Effector memory CD8-positive, alpha-beta T cell (primary cell): Measurements from ENCODE around the gene LEMD2.
"Not testable (repeated sequence)": the region's sequence is repeated elsewhere in the genome, so short reads cannot be mapped to it uniquely, and the experiment has no call there.

Experiments
- ATAC-seq: fragments of 150-1000 bp; cut with Tn5 transposase; replicated peaks from 2 replicates; pipeline ENCODE4 v1.10.0; 2021; ENCODE audit warnings: mild to moderate bottlenecking, moderate library complexity
- DNase-seq, 3 experiments: peaks; one replicate each; pipeline ENCODE4 v3.0.0; 2021
- H3K27ac Mint-ChIP-seq, 2 donors: one replicate each; pipeline ENCODE4 v1.8.0; 2022; ENCODE audit warnings: mild to moderate bottlenecking in 2 of 2, mixed read lengths in 2 of 2, moderate library complexity in 2 of 2
- H3K27me3 Mint-ChIP-seq, 2 donors: one replicate each; pipeline ENCODE4 v1.8.0; 2022; ENCODE audit warnings: mixed read lengths in 2 of 2
- H3K36me3 Mint-ChIP-seq: one replicate; pipeline ENCODE4 v1.8.0; 2022; ENCODE audit warnings: mild to moderate bottlenecking, moderate library complexity, mixed read lengths; ENCODE audit not compliant: insufficient read depth
- H3K4me1 Mint-ChIP-seq, 2 donors: one replicate each; pipeline ENCODE4 v1.8.0; 2022; ENCODE audit warnings: low read depth in 2 of 2, mixed read lengths in 2 of 2
- H3K4me3 Mint-ChIP-seq, 2 donors: one replicate each; pipeline ENCODE4 v1.8.0; 2022; ENCODE audit warnings: mild to moderate bottlenecking in 2 of 2, mixed read lengths in 2 of 2, moderate library complexity in 2 of 2
- H3K9me3 Mint-ChIP-seq, 2 donors: one replicate each; pipeline ENCODE4 v1.8.0; 2022; ENCODE audit warnings: mixed read lengths in 2 of 2
- total RNA-seq, 9 experiments: gene quantifications; one replicate each; lab custom pipeline; 2026; lab: John Stamatoyannopoulos, UW

Gene LEMD2
- total RNA-seq, result 58.2 to 113 (median 67.9) reads per million in 9 experiments

DNA sequence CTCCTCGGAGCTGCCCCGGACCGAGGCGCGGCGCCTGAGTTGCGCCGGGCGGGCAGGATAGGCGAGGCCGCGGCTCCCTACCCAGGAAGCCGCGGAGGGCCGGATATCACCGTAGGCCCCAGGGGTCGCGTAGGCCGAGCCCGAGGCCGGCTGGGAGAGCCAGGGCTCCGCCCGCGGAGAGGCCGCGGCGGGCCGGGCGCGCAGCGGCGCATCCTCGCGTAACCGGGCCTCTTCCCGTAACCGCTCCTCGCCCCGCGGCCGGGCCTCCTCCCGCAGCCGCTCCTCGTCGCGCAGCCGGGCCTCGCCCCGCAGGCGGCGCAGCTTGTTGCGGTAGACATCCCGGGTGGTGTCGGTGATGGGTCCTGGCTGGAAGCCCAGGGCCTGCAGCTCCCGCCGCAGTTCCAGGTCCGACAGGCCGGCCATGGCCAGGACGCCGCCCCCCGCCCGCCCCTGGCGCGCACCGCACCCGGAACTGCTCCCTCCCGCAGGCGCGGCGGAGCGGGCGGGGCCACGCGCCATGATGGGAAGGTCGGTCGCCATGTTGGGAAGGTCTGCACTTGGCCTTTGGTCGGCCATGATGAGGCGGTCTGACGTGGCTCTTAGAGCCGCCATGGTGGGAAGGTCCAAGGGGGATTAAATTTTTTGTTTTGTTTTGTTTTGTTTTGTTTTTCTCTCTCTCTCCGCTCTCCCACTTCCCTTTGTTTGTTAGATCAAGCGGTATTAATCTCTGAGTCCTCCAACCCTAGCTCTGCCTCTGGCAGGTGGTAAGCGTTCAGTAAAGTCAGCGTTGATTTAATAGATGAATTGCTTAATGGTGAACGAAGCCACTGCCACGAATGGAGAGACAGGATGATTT is at the start of gene LEMD2:
TSS of gene LEMD2 (minus strand) at position 437 of the 856 bp plus-strand sequence. CDS start at position 423, 14 bp downstream.
- peaks cover 41 to 49% of the 10 kb centered on the region in 2 donors for H3K4me1 Mint-ChIP-seq
- peak within 1 kb of the TSS; percentile 93 to 94 for H3K27ac Mint-ChIP-seq
- peaks cover 31% of the 10 kb centered on the region for H3K36me3 Mint-ChIP-seq
- DNase-seq (peak; percentile 92 to 95 (median 95)), ATAC-seq (peak; percentile 88)
- H3K9me3 Mint-ChIP-seq, result no peaks in the 10 kb centered on the region
- peak within 1 kb of the TSS; percentile 86 to 88 for H3K4me3 Mint-ChIP-seq
- H3K27me3 Mint-ChIP-seq, result peaks cover 0 to 7% of the 10 kb centered on the region in 2 donors

GRCh38 chr6:33837971-33838665 is 49.2 kb upstream of the LEMD2 start:
- Mint-ChIP-seq H3K4me1 (peaks cover 13 to 15% of the 10 kb centered on the region in 2 donors), H3K4me3 (no peak overlapping the region), H3K36me3 (no peaks in the 10 kb centered on the region), H3K9me3 (peaks cover 0 to 6% of the 10 kb centered on the region in 2 donors), H3K27me3 (peaks cover 15 to 56% of the 10 kb centered on the region in 2 donors), H3K27ac (no peak overlapping the region)
- ATAC-seq (no peak), DNase-seq (no peak)

DNA sequence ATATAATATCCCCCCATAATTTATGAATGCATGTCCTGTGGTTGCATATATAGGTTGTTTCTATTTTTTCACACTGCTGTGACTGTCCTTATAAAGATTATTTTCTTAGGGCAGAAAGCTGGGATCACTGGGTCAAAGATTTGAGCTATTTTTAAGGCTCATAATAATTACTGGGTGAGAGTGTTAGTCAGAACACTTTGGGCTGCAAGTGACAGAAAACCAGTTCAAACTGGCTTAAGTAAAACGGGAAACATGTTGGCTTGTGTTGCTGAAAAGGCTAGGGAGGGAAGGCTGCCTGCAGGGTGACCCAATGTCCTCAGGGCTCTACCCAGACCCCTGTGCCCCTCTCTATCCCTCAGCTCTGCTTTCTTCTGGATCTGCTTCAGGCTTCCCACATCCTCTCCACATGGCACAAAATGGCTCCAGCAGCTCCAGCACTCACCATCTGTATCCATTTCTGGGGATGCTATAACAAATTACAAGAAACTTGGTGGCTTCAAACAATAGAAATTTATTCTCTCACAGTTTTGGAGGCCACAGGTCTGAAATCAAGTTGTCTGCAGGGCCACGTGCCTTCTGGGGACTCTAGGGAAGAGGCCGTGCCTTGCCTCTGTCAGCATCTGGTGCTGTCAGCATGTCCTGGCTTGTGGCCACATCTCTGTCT is 48.0 kb upstream of the LEMD2 start:
- H3K4me3 Mint-ChIP-seq, result no peak overlapping the region
- H3K9me3 Mint-ChIP-seq, result peaks cover 0 to 6% of the 10 kb centered on the region in 2 donors
- H3K4me1 Mint-ChIP-seq, result peaks cover 13 to 15% of the 10 kb centered on the region in 2 donors
- no peaks in the 10 kb centered on the region for H3K36me3 Mint-ChIP-seq
- no peak overlapping the region for H3K27ac Mint-ChIP-seq
- DNase-seq (no peak), ATAC-seq (no peak)
- H3K27me3 Mint-ChIP-seq, result peaks cover 15 to 45% of the 10 kb centered on the region in 2 donors

GRCh38 chr6:33834401-33835392 is 45.8 kb upstream of the LEMD2 start:
- H3K4me1 Mint-ChIP-seq, result peaks cover 7 to 8% of the 10 kb centered on the region in 2 donors

GRCh38 chr6:33833599-33833998 is 44.7 kb upstream of the LEMD2 start:
- H3K27me3 Mint-ChIP-seq, result peaks cover 39 to 74% of the 10 kb centered on the region in 2 donors
- no peaks in the 10 kb centered on the region for H3K36me3 Mint-ChIP-seq
- ATAC-seq (no peak), DNase-seq (no peak)
- H3K27ac Mint-ChIP-seq, result no peak overlapping the region
- peaks cover 0 to 6% of the 10 kb centered on the region in 2 donors for H3K9me3 Mint-ChIP-seq
- peaks cover 4 to 5% of the 10 kb centered on the region in 2 donors for H3K4me1 Mint-ChIP-seq
- no peak overlapping the region for H3K4me3 Mint-ChIP-seq

More at GRCh38 chr6:33834401-33835392, 45.8 kb upstream of the LEMD2 start:
- DNase-seq (no peak), ATAC-seq (no peak)
- Mint-ChIP-seq H3K9me3 (peaks cover 0 to 6% of the 10 kb centered on the region in 2 donors), H3K27ac (no peak overlapping the region), H3K27me3 (peaks cover 32 to 65% of the 10 kb centered on the region in 2 donors), H3K36me3 (no peaks in the 10 kb centered on the region), H3K4me3 (no peak overlapping the region)

DNA sequence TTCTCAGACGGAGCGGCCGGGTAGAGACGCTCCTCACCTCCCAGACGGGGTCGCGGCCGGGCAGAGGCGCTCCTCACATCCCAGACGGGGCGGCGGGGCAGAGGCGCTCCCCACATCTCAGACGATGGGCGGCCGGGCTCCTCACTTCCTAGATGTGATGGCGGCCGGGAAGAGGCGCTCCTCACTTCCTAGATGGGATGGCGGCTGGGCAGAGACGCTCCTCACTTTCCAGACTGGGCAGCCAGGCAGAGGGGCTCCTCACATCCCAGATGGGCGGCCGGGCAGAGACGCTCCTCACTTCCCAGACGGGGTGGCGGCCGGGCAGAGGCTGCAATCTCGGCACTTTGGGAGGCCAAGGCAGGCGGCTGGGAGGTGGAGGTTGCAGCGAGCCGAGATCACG is 43.9 kb upstream of the LEMD2 start:
- not testable (repeated sequence) for H3K36me3 Mint-ChIP-seq, H3K4me3 Mint-ChIP-seq, H3K4me1 Mint-ChIP-seq, ATAC-seq, H3K27ac Mint-ChIP-seq, H3K9me3 Mint-ChIP-seq, DNase-seq
- peaks cover 45 to 74% of the 10 kb centered on the region in 2 donors for H3K27me3 Mint-ChIP-seq

DNA sequence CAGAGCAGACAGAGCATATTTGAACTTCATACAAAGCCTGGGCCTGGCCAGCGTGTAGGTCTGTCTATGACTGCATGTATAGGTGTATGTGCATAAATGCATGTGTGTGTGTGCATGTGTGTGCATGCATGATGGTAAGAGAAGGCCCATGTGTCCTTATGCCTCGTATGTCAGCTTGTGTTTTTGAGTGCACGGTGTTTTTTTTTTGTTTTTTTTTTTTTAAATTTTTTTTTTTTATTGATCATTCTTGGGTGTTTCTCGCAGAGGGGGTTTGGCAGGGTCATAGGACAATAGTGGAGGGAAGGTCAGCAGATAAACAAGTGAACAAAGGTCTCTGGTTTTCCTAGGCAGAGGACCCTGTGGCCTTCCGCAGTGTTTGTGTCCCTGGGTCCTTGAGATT is 42.8 kb upstream of the LEMD2 start:
- H3K4me3 Mint-ChIP-seq, H3K36me3 Mint-ChIP-seq, DNase-seq, H3K27ac Mint-ChIP-seq, H3K9me3 Mint-ChIP-seq, ATAC-seq, H3K4me1 Mint-ChIP-seq: not testable (repeated sequence)
- peaks cover 42 to 69% of the 10 kb centered on the region in 2 donors for H3K27me3 Mint-ChIP-seq

DNA sequence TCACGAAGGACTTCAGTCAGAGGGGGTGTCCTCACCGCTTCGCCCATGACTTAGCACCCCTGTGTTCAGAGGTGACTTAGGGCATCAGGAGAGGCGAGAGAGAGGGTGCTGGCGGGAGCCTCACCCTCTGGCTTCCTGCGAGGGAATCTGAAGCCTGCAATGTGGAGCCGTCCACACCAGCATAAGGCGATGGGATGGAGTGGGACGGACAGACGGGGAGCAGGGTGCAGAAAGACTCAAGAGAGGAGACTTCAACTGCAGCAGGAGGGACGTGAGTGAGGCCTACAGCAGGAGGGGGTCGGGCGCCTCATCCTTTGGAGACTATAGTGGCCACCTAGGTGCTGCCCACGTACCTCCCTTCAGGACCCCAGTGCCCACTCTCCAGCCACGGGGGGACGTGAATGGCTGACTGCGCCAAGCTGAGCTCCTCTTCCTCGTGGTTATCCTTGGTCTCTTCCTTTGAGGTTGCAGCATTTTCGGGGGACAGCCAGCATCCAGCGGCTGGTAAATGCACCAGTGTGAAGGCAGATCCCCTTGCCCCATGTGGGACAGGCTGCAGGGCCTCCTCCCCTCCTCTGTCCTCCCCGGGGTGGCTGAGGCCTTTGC is 41.8 kb upstream of the LEMD2 start:
- Mint-ChIP-seq H3K9me3 (no peaks in the 10 kb centered on the region), H3K27me3 (peaks cover 42 to 75% of the 10 kb centered on the region in 2 donors), H3K4me1 (peaks cover 0 to 5% of the 10 kb centered on the region in 2 donors), H3K36me3 (no peaks in the 10 kb centered on the region), H3K27ac (peak overlapping the region in 1 of 2 donors; percentile 36), H3K4me3 (no peak overlapping the region)
- DNase-seq (no peak), ATAC-seq (no peak)

DNA sequence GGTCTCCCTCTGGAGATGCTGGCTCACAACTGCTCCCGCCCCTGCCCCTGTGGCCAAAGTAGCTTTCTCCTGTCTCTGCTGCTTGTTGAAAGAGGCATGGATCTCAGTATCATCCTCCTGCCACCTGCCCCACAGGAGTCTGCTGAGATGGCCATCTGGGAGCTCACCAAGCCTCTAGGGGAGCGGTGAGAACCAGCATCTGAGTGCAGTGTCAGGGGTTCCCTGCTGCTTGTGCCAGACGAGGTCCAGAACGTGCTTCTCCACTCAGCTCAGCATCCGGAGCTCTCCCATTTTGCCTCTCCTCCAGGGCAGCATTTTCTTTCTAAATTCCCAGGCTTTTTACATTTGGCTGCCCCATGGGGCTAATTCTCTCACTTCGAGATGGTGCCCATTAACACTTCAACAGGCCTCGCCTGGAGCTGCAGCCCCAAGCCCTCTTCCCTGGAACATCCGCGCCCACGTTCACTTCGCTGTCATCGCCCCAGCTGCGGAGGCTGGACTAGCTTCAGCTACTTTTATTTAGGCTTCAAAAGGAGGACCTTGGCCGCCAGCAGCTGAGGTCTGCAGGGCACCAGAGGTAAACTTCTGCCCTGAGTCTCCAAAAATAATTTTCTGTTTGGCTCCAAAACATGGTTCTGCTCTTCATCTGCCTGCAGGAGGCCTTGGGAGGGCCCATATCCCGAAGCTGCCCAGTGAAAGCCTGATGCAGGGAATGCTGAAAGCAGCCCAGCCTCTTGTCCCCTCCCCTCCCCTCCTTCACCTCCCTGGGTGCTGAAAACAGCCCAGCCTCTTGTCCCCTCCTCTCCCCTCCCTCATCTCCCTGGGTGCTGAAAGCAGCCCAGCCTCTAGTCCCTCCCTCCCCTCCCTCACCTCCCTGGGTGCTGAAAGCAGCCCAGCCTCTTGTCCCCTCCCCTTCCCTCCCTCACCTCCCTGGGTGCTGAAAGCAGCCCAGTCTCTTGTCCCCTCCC is 40.1 kb upstream of the LEMD2 start:
- Mint-ChIP-seq H3K4me1 (peaks cover 0 to 5% of the 10 kb centered on the region in 2 donors), H3K27ac (no peak overlapping the region), H3K9me3 (no peaks in the 10 kb centered on the region), H3K27me3 (peaks cover 35 to 64% of the 10 kb centered on the region in 2 donors), H3K36me3 (no peaks in the 10 kb centered on the region), H3K4me3 (no peak overlapping the region)
- ATAC-seq, result no peak
- DNase-seq, result no peak

GRCh38 chr6:33828452-33828763 is 39.5 kb upstream of the LEMD2 start:
- H3K4me1 Mint-ChIP-seq, result peaks cover 0 to 5% of the 10 kb centered on the region in 2 donors
- ATAC-seq (no peak), DNase-seq (no peak)
- no peaks in the 10 kb centered on the region for H3K9me3 Mint-ChIP-seq
- no peak overlapping the region for H3K4me3 Mint-ChIP-seq
- no peak overlapping the region for H3K27ac Mint-ChIP-seq
- H3K27me3 Mint-ChIP-seq, result peaks cover 35 to 58% of the 10 kb centered on the region in 2 donors
- no peaks in the 10 kb centered on the region for H3K36me3 Mint-ChIP-seq
